Pancreas (tissue), 10 donors: Measurements from ENCODE around the gene CABLES1. TPM values are rescaled to one million over a fixed set of nuclear protein-coding genes. Genes with fewer than 3 reads are reported as not detected.

Experiments
- ATAC-seq, 4 donors: fragments of 200-7000 bp; cut with Tn5 transposase; one replicate each; pipeline versions ENCODE4 v1.8.0 to v1.9.1; 2020; ENCODE audit warnings: mild to moderate bottlenecking in 4 of 4, moderate library complexity in 4 of 4
- DNase-seq, 6 donors: peaks; one replicate each; pipeline ENCODE4 v3.0.0-alpha.2; 2020
- FAIRE-seq: peaks from 2 replicates; lab custom pipeline; 2012; peaks lifted over from hg19 to GRCh38; lab: Jason Lieb, UNC
- H3K27ac ChIP-seq, 4 donors: fragments of 200-600 bp; sonication (generic); 1 replicate in 3 of 4; 2 replicates in 1 of 4; pipeline versions ENCODE4 v1.5.0 to v1.8.0; 2020
- H3K27me3 ChIP-seq, 4 donors: fragments of 200-600 bp; one replicate each; pipeline ENCODE4 v1.8.0; 2021
- H3K36me3 ChIP-seq, 3 donors: fragments of 200-600 bp; sonication (generic) in 1 of 3; one replicate each; pipeline versions ENCODE4 v1.5.0 to v1.8.0; 2020 to 2021
- H3K4me1 ChIP-seq, 3 donors: fragments of 200-600 bp; one replicate each; pipeline ENCODE4 v1.8.0; 2021
- H3K4me3 ChIP-seq, 4 donors: fragments of 200-600 bp; sonication (generic) in 2 of 4; one replicate each; pipeline versions ENCODE4 v1.5.0 to v1.8.0; 2020 to 2021
- H3K9me3 ChIP-seq, 4 donors: fragments of 200-600 bp; one replicate each; pipeline ENCODE4 v1.8.0; 2021
- CTCF ChIP-seq, 4 donors: fragments of 200-600 bp; sonication (generic) in 3 of 4; IDR thresholded peaks; one replicate each; pipeline versions ENCODE4 v1.5.0 to v1.8.0; 2021; ENCODE audit warnings: antibody characterized with exemption in 4 of 4
- WGBS, 2 donors: extraction: QIAGEN DNeasy Blood & Tissue Kit; methylation state at CpG; one replicate each; pipeline ENCODE4 v1.1.7; 2013; 5-methylcytosine and 5-hydroxymethylcytosine counted together
- intact Hi-C, 3 donors: fragments of 100-400 bp; cut with DNase I; formaldehyde crosslinking; loops; one replicate each; pipeline versions ENCODE4 v1.11.1 to v1.14.2; 2022
- polyA plus RNA-seq, 2 donors: library from polyadenylated mRNA; stranded (reverse); fragments of 200-250 nt; gene quantifications; one replicate each; pipeline ENCODE4 v1.2.3, GENCODE V29; 2013
- total RNA-seq, 6 donors: library from RNA; stranded (reverse); fragmentation: NEBNext Ultra II Directional in 4 of 6; extraction: Animal tissue kit (Norgen Biotek cat#: 25700) in 4 of 6; gene quantifications; one replicate each; pipeline versions ENCODE4 v1.2.1 to v1.2.4, GENCODE V29; 2021 to 2023
- donor health status: healthy with polysubstance abuse.
- donor health status: DM: no; HTN: no; CAD: no; lungs with moderate emphysema.
- donor health status: DM: no; HTN: no; CAD: no.
- donor health status: control.
- donor health status: control.
- donor health status: Bipolar disorder and iron deficiency.
- donor health status: DM: yes; HTN: yes; CAD: no.
- donor health status: DM: no; HTN: no; CAD: no.
- donor health status: DM: no; HTN: no; CAD: no.
- donor health status: DM: yes; HTN: yes; CAD: no.

The CABLES1 gene
- total and polyA plus RNA-seq, 8 donors: 2.0 to 5.7 (median 3.2) TPM

- Histone ChIP-seq H3K4me3 (no peak overlapping the region), H3K4me1 (peaks cover 17 to 31% (median 27%) of the 10 kb centered on the region in 3 donors)
- no peak for FAIRE-seq
These were observed 7.1 kb downstream of the CABLES1 start for GRCh38 chr18:23142251-23142929.

GRCh38 chr18:23143016-23143814 lies 7.9 kb downstream of the CABLES1 start:
- intact Hi-C loops: no loop called here
- Histone ChIP-seq H3K9me3 (no peaks in the 10 kb centered on the region), H3K4me3 (no peak overlapping the region), H3K27me3 (no peaks in the 10 kb centered on the region), H3K4me1 (peaks cover 17 to 29% (median 27%) of the 10 kb centered on the region in 3 donors), H3K36me3 (no peaks in the 10 kb centered on the region), H3K27ac (peak overlapping the region; percentile 1 to 64 (median 34))
- 67 to 68% methylated on average over 10 of the region's 10 CpGs for WGBS, 2 donors
- FAIRE-seq (no peak), ATAC-seq (peak; percentile 47 to 63 (median 49)), DNase-seq (peak in 2 of 6 donors; percentile 31 to 49)
- TF ChIP-seq CTCF (IDR thresholded peaks at IDR 0.05): no peak

More at GRCh38 chr18:23142251-23142929, 7.1 kb downstream of the CABLES1 start:
- DNase-seq: no peak
- Histone ChIP-seq H3K9me3 (no peaks in the 10 kb centered on the region), H3K27ac (peak overlapping the region in 3 of 4 donors; percentile 1 to 64 (median 42)), H3K36me3 (no peaks in the 10 kb centered on the region), H3K27me3 (no peaks in the 10 kb centered on the region)
- TF ChIP-seq CTCF (IDR thresholded peaks at IDR 0.05): no peak
- no peak for ATAC-seq
- intact Hi-C loops: no loop called here
- 47 to 56% methylated on average over 6 of the region's 6 CpGs for WGBS, 2 donors

- ATAC-seq (peak in 1 of 4 donors; percentile 10), FAIRE-seq (no peak), DNase-seq (peak in 1 of 6 donors; percentile 71)
- intact Hi-C loops: no loop called here
- Histone ChIP-seq H3K4me3 (no peak overlapping the region), H3K4me1 (peaks cover 17 to 27% (median 24%) of the 10 kb centered on the region in 3 donors), H3K27ac (peak overlapping the region in 2 of 4 donors; percentile 42 to 64), H3K9me3 (no peaks in the 10 kb centered on the region), H3K27me3 (no peaks in the 10 kb centered on the region), H3K36me3 (no peaks in the 10 kb centered on the region)
- WGBS, 2 donors: 78 to 84% methylated on average over 9 of the region's 9 CpGs
- no peak for TF ChIP-seq CTCF (IDR thresholded peaks at IDR 0.05)
These were observed 8.6 kb downstream of the CABLES1 start for GRCh38 chr18:23143815-23144261.

- Histone ChIP-seq H3K9me3 (no peaks in the 10 kb centered on the region), H3K27me3 (no peaks in the 10 kb centered on the region), H3K4me1 (peaks cover 17 to 27% (median 24%) of the 10 kb centered on the region in 3 donors), H3K4me3 (no peak overlapping the region), H3K36me3 (no peaks in the 10 kb centered on the region), H3K27ac (no peak overlapping the region)
- no peak for TF ChIP-seq CTCF (IDR thresholded peaks at IDR 0.05)
- FAIRE-seq (no peak), ATAC-seq (no peak), DNase-seq (no peak)
- WGBS, 2 donors: 96 to 97% methylated on average over 4 to 7 of the region's 7 CpGs
- intact Hi-C loops: no loop called here
These were observed 9.4 kb downstream of the CABLES1 start for GRCh38 chr18:23144640-23145039.
